AG20443 (cell line): ENCODE measurements around the gene FAM163A.

Experiments used
- DNase-seq: peaks from one replicate; pipeline ENCODE4 v3.0.0; 2012; ENCODE audit warnings: low spot score, mixed read lengths

The FAM163A gene

GRCh38 chr1:179856296-179856695, 113.2 kb downstream of the FAM163A start:
- DNase-seq, result no peak

- no peak for DNase-seq
Observed at GRCh38 chr1:179857009-179857408, 113.9 kb downstream of the FAM163A start.

GRCh38 chr1:179860652-179861051, 117.6 kb downstream of the FAM163A start:
- DNase-seq, result no peak

- DNase-seq, result no peak
Observed at GRCh38 chr1:179865377-179865776, 122.3 kb downstream of the FAM163A start.
